Psoas muscle (tissue), 8 donors: ENCODE results near the gene FBXL13. TPM values are rescaled to one million over a fixed set of nuclear protein-coding genes. Genes with fewer than 3 reads are reported as not detected.

Experiments
- ATAC-seq, 4 donors: fragments of 200-7000 bp; cut with Tn5 transposase; one replicate each; pipeline ENCODE4 v1.9.1; 2020; ENCODE audit warnings: moderate library complexity in 3 of 4, mild to moderate bottlenecking in 2 of 4
- DNase-seq, 2 donors: peaks; one replicate each; pipeline ENCODE4 v3.0.0-alpha.2; 2020
- H3K27ac ChIP-seq: fragments of 200-600 bp; one replicate; pipeline ENCODE4 v1.8.0; 2022
- H3K27me3 ChIP-seq, 3 donors: fragments of 200-600 bp in 1 of 3; one replicate each; pipeline versions ENCODE4 v1.6.1 to v1.8.0; 2013 to 2022; ENCODE audit warnings: low read length in 2 of 3, mild to moderate bottlenecking in 2 of 3, moderate library complexity in 1 of 3; ENCODE audit not compliant: insufficient read depth in 3 of 3
- H3K36me3 ChIP-seq, 2 donors: fragments of 200-600 bp in 1 of 2; one replicate each; pipeline versions ENCODE4 v1.6.1 to v1.8.0; 2013 to 2022; ENCODE audit warnings: low read depth in 1 of 2, mild to moderate bottlenecking in 1 of 2, moderate library complexity in 1 of 2; ENCODE audit not compliant: insufficient read depth in 1 of 2
- H3K4me1 ChIP-seq: fragments of 200-600 bp; one replicate; pipeline ENCODE4 v1.8.0; 2022
- H3K4me3 ChIP-seq: fragments of 200-600 bp; one replicate; pipeline ENCODE4 v1.8.0; 2022; ENCODE audit warnings: mild to moderate bottlenecking
- H3K9me3 ChIP-seq: fragments of 200-600 bp; one replicate; pipeline ENCODE4 v1.8.0; 2022
- CTCF ChIP-seq: fragments of 200-600 bp; IDR thresholded peaks from one replicate; pipeline ENCODE4 v1.8.0; 2022; ENCODE audit warnings: antibody characterized with exemption
- WGBS, 3 donors: extraction: QIAGEN DNeasy Blood & Tissue Kit; methylation state at CpG; one replicate each; pipeline versions ENCODE4 v1.1.6 to v1.1.7; 2013; 5-methylcytosine and 5-hydroxymethylcytosine counted together
- intact Hi-C, 2 donors: fragments of 100-400 bp; cut with DNase I; formaldehyde crosslinking; loops; one replicate each; pipeline versions ENCODE4 v1.11.0 to v1.14.2; 2022
- polyA plus RNA-seq, 3 donors: library from polyadenylated mRNA; stranded (reverse); fragments of 200-250 nt; gene quantifications; one replicate each; pipeline ENCODE4 v1.2.3, GENCODE V29; 2013
- total RNA-seq, 4 donors: library from RNA; stranded (reverse); fragmentation: NEBNext Ultra II Directional in 2 of 4; extraction: Animal tissue kit (Norgen Biotek cat#: 25700) in 2 of 4; gene quantifications; one replicate each; pipeline versions ENCODE4 v1.2.1 to v1.2.4, GENCODE V29; 2021 to 2023
- donor health status: healthy with polysubstance abuse.
- donor health status: DM: no; HTN: no; CAD: no; lungs with moderate emphysema.
- donor health status: Bipolar disorder and iron deficiency.
- donor health status: healthy.
- donor health status: DM: yes; HTN: yes; CAD: no.
- donor health status: DM: no; HTN: no; CAD: no.
- donor health status: DM: no; HTN: no; CAD: no.
- donor health status: DM: yes; HTN: yes; CAD: no.

FBXL13 gene
- total and polyA plus RNA-seq, 7 donors, result 0.13 to 0.52 (median 0.28) TPM; not detected in 1

DNA sequence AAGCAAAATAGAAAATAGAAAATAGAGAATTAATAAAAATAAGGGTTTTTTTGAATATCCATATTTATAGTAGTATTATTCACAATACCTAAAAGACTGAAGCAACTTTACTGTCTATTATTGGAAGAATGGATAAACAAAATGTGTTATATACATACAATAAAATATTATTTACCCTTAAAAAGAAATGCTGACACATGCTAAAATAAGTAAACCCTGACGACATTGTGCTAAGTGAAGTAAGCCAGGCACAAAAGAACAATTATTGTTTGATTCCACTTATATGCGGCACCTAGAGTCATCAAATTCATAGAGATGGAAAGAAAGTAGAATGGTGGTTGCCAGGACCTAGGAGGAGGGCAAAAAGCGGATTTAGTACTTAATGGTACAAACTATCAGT lies 122.8 kb downstream of the FBXL13 start:
- Histone ChIP-seq H3K4me3 (no peak overlapping the region), H3K36me3 (no peaks in the 10 kb centered on the region), H3K27me3 (no peaks in the 10 kb centered on the region), H3K9me3 (peaks cover 6% of the 10 kb centered on the region), H3K27ac (no peak overlapping the region), H3K4me1 (no peaks in the 10 kb centered on the region)
- TF ChIP-seq CTCF, result no peak
- intact Hi-C loops, result no loop called here
- DNase-seq, result no peak
- 93 to 97% (median 96%) methylated on average over 3 of the region's 3 CpGs for WGBS, 3 donors
- no peak for ATAC-seq

GRCh38 chr7:102944241-102944640 lies 130.4 kb downstream of the FBXL13 start:
- intact Hi-C loops, result no loop called here
- Histone ChIP-seq H3K36me3 (no peaks in the 10 kb centered on the region), H3K4me3 (no peak overlapping the region), H3K27me3 (no peaks in the 10 kb centered on the region), H3K4me1 (no peaks in the 10 kb centered on the region), H3K9me3 (no peaks in the 10 kb centered on the region), H3K27ac (no peak overlapping the region)
- no peak for TF ChIP-seq CTCF
- DNase-seq, result no peak
- ATAC-seq, result no peak
- WGBS, 3 donors, result 92 to 94% (median 94%) methylated on average over 4 of the region's 4 CpGs

DNA sequence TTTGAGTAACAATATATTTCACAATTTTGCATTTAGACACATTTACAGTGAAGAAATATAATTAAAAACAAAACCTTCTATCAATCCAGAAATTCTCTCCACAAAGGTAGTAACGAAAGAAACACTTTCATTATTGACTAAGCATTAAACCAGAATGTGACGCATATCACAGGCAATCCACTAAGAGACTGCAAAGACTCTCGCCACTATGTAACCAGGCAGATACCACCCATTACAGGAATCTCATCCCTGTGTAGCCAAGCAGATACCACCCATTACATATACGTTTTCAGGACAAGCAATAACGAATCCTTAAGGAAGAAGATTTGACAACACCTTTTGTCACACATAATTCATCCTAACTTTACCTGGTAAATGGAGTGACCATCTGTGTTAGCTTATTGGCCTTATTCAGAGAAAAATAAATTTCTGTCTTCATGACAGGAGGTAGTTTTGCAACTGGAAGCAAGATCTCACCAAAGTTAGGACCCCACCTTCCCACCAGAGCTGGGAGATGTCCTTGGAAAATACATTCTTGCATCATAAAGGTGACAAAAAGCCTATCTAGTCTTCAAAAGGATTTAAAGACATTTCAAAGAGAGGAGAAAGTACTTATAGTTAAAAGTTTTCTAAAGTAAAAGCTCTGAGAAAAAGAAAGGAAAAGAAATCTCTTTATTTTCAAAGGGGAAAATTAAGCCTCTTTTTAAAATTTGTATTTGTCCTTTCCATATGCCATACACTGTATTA lies 131.0 kb downstream of the FBXL13 start:
- DNase-seq (no peak), ATAC-seq (no peak)
- whole genome bisulfite sequencing, 3 donors, result 88 to 89% (median 88%) methylated on average over 5 of the region's 5 CpGs
- no peaks in the 10 kb centered on the region for H3K9me3 ChIP-seq
- no peak overlapping the region for H3K4me3 ChIP-seq
- H3K27me3 ChIP-seq, result no peaks in the 10 kb centered on the region
- H3K4me1 ChIP-seq, result no peaks in the 10 kb centered on the region
- intact Hi-C loops, result no loop called here
- no peaks in the 10 kb centered on the region for H3K36me3 ChIP-seq
- TF ChIP-seq CTCF, result no peak
- no peak overlapping the region for H3K27ac ChIP-seq

DNA sequence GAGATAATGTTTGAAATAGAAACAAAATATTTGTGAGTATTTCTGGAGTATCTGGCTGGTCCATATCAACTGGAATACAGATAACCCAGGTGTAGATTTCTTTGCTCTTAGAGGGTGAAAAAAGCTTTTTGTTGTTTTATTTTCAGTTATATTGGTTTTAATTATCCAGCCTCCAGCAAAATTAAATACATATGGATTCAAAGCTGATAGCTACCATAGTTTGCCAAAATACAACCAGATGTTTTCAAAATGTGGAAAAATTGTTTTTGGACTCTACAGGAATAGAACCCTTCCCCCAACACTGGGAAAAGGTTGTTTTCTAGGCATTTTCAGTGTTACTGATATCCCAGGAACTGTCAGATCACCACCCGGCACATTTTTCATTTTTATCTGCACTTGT lies 131.7 kb downstream of the FBXL13 start:
- WGBS, 3 donors, result 87 to 92% (median 92%) methylated on average over 1 of the region's 1 CpG
- ATAC-seq, result no peak
- no peak overlapping the region for H3K27ac ChIP-seq

More for the DNA sequence above, 131.7 kb downstream of the FBXL13 start:
- H3K4me1 ChIP-seq, result no peaks in the 10 kb centered on the region
- H3K4me3 ChIP-seq, result no peak overlapping the region
- no peaks in the 10 kb centered on the region for H3K27me3 ChIP-seq
- DNase-seq, result no peak
- no peak for TF ChIP-seq CTCF
- no peaks in the 10 kb centered on the region for H3K9me3 ChIP-seq
- intact Hi-C loops, result no loop called here
- H3K36me3 ChIP-seq, result no peaks in the 10 kb centered on the region
